Upper lobe of left lung (tissue), 6 donors: ENCODE data around the gene FAM171A1. TPM values are rescaled to one million over a fixed set of nuclear protein-coding genes. Genes with fewer than 3 reads are reported as not detected.

Source experiments
- ATAC-seq, 2 donors: fragments of 200-7000 bp; cut with Tn5 transposase; one replicate each; pipeline ENCODE4 v1.9.1; 2022; ENCODE audit warnings: mild to moderate bottlenecking in 2 of 2, moderate library complexity in 2 of 2; ENCODE audit not compliant: low FRiP score in 2 of 2
- DNase-seq, 2 donors: peaks; one replicate each; pipeline ENCODE4 v3.0.0-alpha.2; 2019 to 2020
- H3K27ac ChIP-seq, 4 donors: fragments of 200-600 bp; sonication (generic); one replicate each; pipeline ENCODE4 v1.5.1; 2016 to 2019
- H3K27me3 ChIP-seq, 4 donors: fragments of 200-600 bp; sonication (generic); one replicate each; pipeline ENCODE4 v1.5.1; 2017 to 2019
- H3K36me3 ChIP-seq, 4 donors: fragments of 200-600 bp; sonication (generic); one replicate each; pipeline ENCODE4 v1.5.1; 2016 to 2019
- H3K4me1 ChIP-seq, 4 donors: fragments of 200-600 bp; sonication (generic); one replicate each; pipeline ENCODE4 v1.5.1; 2018 to 2019
- H3K4me3 ChIP-seq, 4 donors: fragments of 200-600 bp; sonication (generic); one replicate each; pipeline ENCODE4 v1.5.1; 2017 to 2019; ENCODE audit warnings: mild to moderate bottlenecking in 2 of 4, moderate library complexity in 1 of 4
- H3K9me3 ChIP-seq, 4 donors: fragments of 200-600 bp; sonication (generic); one replicate each; pipeline ENCODE4 v1.5.1; 2018 to 2019
- EP300 ChIP-seq, 4 donors: sonication (generic); formaldehyde crosslinking; IDR thresholded peaks; one replicate each; pipeline ENCODE4 v1.5.1; 2017; ENCODE audit warnings: antibody characterized with exemption in 4 of 4, control low read depth in 2 of 4
- POLR2A ChIP-seq, 4 donors: fragments of 450-650 bp; IDR thresholded peaks; one replicate each; pipeline ENCODE4 v1.5.1; 2016 to 2017; ENCODE audit warnings: antibody characterized with exemption in 4 of 4, mild to moderate bottlenecking in 2 of 4
- POLR2AphosphoS5 ChIP-seq, 2 donors: sonication (generic); formaldehyde crosslinking; IDR thresholded peaks; one replicate each; pipeline ENCODE4 v1.5.1; 2017; ENCODE audit warnings: antibody characterized with exemption in 2 of 2
- WGBS, 2 donors: methylation state at CpG; one replicate each; pipeline ENCODE4 v1.1.5; 2017 to 2018; 5-methylcytosine and 5-hydroxymethylcytosine counted together
- total RNA-seq, 6 donors: library from RNA; depleted of rRNA in 4 of 6; stranded (reverse); fragments of >200 nt in 4 of 6; gene quantifications; one replicate each; pipeline versions ENCODE4 v1.1.0 to v1.2.1, GENCODE V29; 2016 to 2021
- TF ChIP-seq, protein P1 (sequence below), 6 experiments: fragments of 450-650 bp in 4 of 6; fragments of 200-600 bp in 2 of 6; sonication (generic) in 2 of 6; IDR thresholded peaks; one replicate each; pipeline ENCODE4 v1.5.1; 2016 to 2019; ENCODE audit warnings: antibody characterized with exemption in 6 of 6
- donor health status: DM: no; HTN: no; CAD: no; lungs with moderate emphysema.
- donor health status: DM: no; HTN: yes; CAD: no; lungs with severe emphysema.

Gene FAM171A1
- total RNA-seq, 6 donors from 2014 or later, result 3.7 to 19.4 (median 7.2) TPM

DNA sequence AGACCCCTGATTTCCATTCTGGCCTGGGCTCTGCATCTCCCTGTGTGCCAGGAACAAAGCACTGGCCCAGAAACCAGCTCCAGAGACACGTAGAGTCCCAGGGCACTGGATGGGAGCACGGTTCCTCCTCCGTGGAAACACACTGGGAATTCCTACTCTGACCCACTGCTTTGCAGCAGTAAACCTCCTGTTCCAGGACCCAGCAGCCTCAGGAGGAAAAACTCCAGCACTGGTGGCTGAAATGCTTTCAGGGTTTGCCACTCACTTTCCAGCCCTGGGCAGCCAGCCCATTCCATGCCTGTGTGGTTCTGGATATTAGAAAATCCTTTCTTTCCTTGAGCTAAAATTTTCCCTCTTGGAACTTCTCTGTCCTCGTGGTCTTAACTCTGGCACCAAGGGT, 58.0 kb downstream of the FAM171A1 start:
- no peak for TF ChIP-seq POLR2A (IDR thresholded peaks at IDR 0.05)
- H3K27ac ChIP-seq, result peak overlapping the region in 1 of 4 donors; percentile 74
- H3K9me3 ChIP-seq, result no peaks in the 10 kb centered on the region
- peaks cover 0 to 9% (median 2%) of the 10 kb centered on the region in 4 donors for H3K4me1 ChIP-seq
- H3K27me3 ChIP-seq, result no peaks in the 10 kb centered on the region
- ATAC-seq (no peak), DNase-seq (no peak)
- no peaks in the 10 kb centered on the region for H3K36me3 ChIP-seq
- WGBS, 2 donors, result 62 to 80% methylated on average over 4 of the region's 4 CpGs
- H3K4me3 ChIP-seq, result no peak overlapping the region

GRCh38 chr10:15311569-15312280, 59.4 kb downstream of the FAM171A1 start:
- no peaks in the 10 kb centered on the region for H3K36me3 ChIP-seq
- H3K27me3 ChIP-seq, result no peaks in the 10 kb centered on the region
- H3K27ac ChIP-seq, result no peak overlapping the region
- H3K4me3 ChIP-seq, result no peak overlapping the region
- TF ChIP-seq, protein P1, sequence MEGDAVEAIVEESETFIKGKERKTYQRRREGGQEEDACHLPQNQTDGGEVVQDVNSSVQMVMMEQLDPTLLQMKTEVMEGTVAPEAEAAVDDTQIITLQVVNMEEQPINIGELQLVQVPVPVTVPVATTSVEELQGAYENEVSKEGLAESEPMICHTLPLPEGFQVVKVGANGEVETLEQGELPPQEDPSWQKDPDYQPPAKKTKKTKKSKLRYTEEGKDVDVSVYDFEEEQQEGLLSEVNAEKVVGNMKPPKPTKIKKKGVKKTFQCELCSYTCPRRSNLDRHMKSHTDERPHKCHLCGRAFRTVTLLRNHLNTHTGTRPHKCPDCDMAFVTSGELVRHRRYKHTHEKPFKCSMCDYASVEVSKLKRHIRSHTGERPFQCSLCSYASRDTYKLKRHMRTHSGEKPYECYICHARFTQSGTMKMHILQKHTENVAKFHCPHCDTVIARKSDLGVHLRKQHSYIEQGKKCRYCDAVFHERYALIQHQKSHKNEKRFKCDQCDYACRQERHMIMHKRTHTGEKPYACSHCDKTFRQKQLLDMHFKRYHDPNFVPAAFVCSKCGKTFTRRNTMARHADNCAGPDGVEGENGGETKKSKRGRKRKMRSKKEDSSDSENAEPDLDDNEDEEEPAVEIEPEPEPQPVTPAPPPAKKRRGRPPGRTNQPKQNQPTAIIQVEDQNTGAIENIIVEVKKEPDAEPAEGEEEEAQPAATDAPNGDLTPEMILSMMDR (IDR thresholded peaks at IDR 0.05), result no peak
- no peak for TF ChIP-seq POLR2A (IDR thresholded peaks at IDR 0.05)
- no peak for TF ChIP-seq POLR2AphosphoS5 (IDR thresholded peaks at IDR 0.05)
- TF ChIP-seq EP300 (IDR thresholded peaks at IDR 0.05), result no peak
- H3K4me1 ChIP-seq, result peaks cover 0 to 9% (median 2%) of the 10 kb centered on the region in 4 donors
- DNase-seq (no peak), ATAC-seq (no peak)
- H3K9me3 ChIP-seq, result no peaks in the 10 kb centered on the region
- WGBS, 2 donors, result 83 to 89% methylated on average over 12 of the region's 12 CpGs

GRCh38 chr10:15310776-15311568, 60.1 kb downstream of the FAM171A1 start:
- Histone ChIP-seq H3K27me3 (no peaks in the 10 kb centered on the region), H3K9me3 (no peaks in the 10 kb centered on the region), H3K27ac (no peak overlapping the region), H3K4me3 (no peak overlapping the region), H3K36me3 (no peaks in the 10 kb centered on the region), H3K4me1 (peaks cover 0 to 9% (median 2%) of the 10 kb centered on the region in 4 donors)
- DNase-seq, result no peak
- no peak for ATAC-seq
- TF ChIP-seq POLR2A (IDR thresholded peaks at IDR 0.05), result no peak
- TF ChIP-seq POLR2AphosphoS5 (IDR thresholded peaks at IDR 0.05), result no peak
- TF ChIP-seq EP300 (IDR thresholded peaks at IDR 0.05), result no peak
- TF ChIP-seq, protein P1 (IDR thresholded peaks at IDR 0.05), result no peak
- 90 to 92% methylated on average over 3 to 5 of the region's 5 CpGs for WGBS, 2 donors

DNA sequence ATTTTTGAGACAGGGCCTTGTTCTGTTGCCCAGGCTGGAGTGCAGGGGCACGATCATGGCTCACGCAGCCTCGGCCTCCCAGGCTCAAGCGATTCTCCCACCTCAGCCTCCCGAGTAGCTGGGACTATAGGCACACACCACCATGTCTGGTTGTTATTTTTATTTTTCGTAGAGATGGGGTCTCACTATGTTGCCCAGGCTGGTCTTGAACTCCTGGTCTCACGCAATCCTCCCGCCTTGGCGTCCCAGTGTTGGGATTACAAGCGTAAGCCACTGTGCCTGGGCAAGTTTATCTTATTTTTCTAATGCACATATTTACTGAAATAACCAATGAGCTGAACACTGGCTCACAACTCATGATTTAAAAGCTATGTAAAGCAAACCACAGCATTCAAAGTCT, 61.9 kb downstream of the FAM171A1 start:
- TF ChIP-seq POLR2AphosphoS5 (IDR thresholded peaks at IDR 0.05) (no peak), POLR2A (IDR thresholded peaks at IDR 0.05) (no peak), EP300 (IDR thresholded peaks at IDR 0.05) (no peak)
- TF ChIP-seq, protein P1 (IDR thresholded peaks at IDR 0.05), result no peak
- no peaks in the 10 kb centered on the region for H3K9me3 ChIP-seq
- 95 to 97% methylated on average over 10 of the region's 10 CpGs for WGBS, 2 donors
- DNase-seq (peak in 1 of 2 donors; percentile 20), ATAC-seq (no peak)
- no peak overlapping the region for H3K4me3 ChIP-seq
- no peaks in the 10 kb centered on the region for H3K36me3 ChIP-seq
- peaks cover 0 to 9% (median 2%) of the 10 kb centered on the region in 4 donors for H3K4me1 ChIP-seq
- no peak overlapping the region for H3K27ac ChIP-seq
- H3K27me3 ChIP-seq, result no peaks in the 10 kb centered on the region

GRCh38 chr10:15306735-15307280, 64.3 kb downstream of the FAM171A1 start:
- H3K4me1 ChIP-seq, result no peaks in the 10 kb centered on the region
- ATAC-seq (no peak), DNase-seq (no peak)
- 82 to 89% methylated on average over 8 of the region's 8 CpGs for WGBS, 2 donors
- no peaks in the 10 kb centered on the region for H3K36me3 ChIP-seq
- H3K27me3 ChIP-seq, result no peaks in the 10 kb centered on the region
- no peak overlapping the region for H3K4me3 ChIP-seq
- TF ChIP-seq POLR2AphosphoS5 (IDR thresholded peaks at IDR 0.05) (no peak), EP300 (IDR thresholded peaks at IDR 0.05) (no peak), POLR2A (IDR thresholded peaks at IDR 0.05) (no peak)
- TF ChIP-seq, protein P1 (IDR thresholded peaks at IDR 0.05), result no peak
- no peak overlapping the region for H3K27ac ChIP-seq
- H3K9me3 ChIP-seq, result no peaks in the 10 kb centered on the region
